BE2C (cell line): ENCODE measurements around the gene ZNF580.
A peak's percentile ranks its signal among the peaks of the same experiment; 100 is the strongest.

Experiments
- DNase-seq: peaks from one replicate; pipeline ENCODE4 v3.0.0-alpha.2; 2020
- H3K27me3 ChIP-seq: fragments of 250-450 bp; sonication (Bioruptor Pico); 2 replicates; pipeline ENCODE4 v1.5.1; 2020; ENCODE audit warnings: mild to moderate bottlenecking
- H3K36me3 ChIP-seq: fragments of 250-450 bp; sonication (Bioruptor Pico); 2 replicates; pipeline ENCODE4 v1.5.1; 2020; ENCODE audit warnings: mild to moderate bottlenecking
- H3K4me1 ChIP-seq: fragments of 250-450 bp; sonication (Bioruptor Pico); 2 replicates; pipeline ENCODE4 v1.5.1; 2020
- H3K4me3 ChIP-seq: 2 replicates; pipeline ENCODE4 v1.5.1; 2011; ENCODE audit warnings: low read depth, low read length
- H3K9me3 ChIP-seq: fragments of 250-450 bp; sonication (Bioruptor Pico); 2 replicates; pipeline ENCODE4 v1.5.1; 2020
- CTCF ChIP-seq: IDR thresholded peaks from 2 replicates; pipeline ENCODE4 v1.5.1; 2012; ENCODE audit warnings: mild to moderate bottlenecking, low read depth, low read length

ZNF580 gene

DNA sequence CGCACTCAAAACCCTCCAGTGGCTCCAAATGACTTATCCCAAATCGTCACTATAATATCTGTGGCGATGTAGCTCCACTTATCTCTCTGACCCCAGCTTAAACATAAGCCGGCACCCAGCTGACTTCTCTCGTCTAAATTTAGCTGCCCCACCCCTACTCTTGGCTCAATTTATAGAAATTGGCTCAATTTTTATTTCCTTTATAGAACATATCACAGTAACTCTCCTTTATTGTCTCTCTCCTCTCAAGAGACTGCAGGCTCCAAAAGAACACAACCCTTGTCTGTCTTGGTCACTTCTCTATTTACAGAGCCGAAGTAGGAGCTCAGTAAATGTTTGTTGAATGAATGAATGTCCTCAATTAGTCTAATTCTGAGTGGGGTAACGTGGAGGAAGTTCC is 17.2 kb upstream of the ZNF580 start:
- H3K4me3 ChIP-seq, result 0 out of 2 replicates have a peak overlapping the region, but pooled peaks have one; percentile 15
- H3K9me3 ChIP-seq, result no peaks in the 10 kb centered on the region
- DNase-seq, result no peak

GRCh38 chr19:55624109-55625003 is 16.4 kb upstream of the ZNF580 start, which contains the start of gene ZNF784:
TSS of gene ZNF784 (minus strand) at chr19:55624566. CDS start at chr19:55624561, 5 bp downstream.
- no peak for TF ChIP-seq CTCF
- DNase-seq, result peak; percentile 95

More for the DNA sequence above, 17.2 kb upstream of the ZNF580 start:
- H3K36me3 ChIP-seq, result no peaks in the 10 kb centered on the region
- no peaks in the 10 kb centered on the region for H3K4me1 ChIP-seq
- TF ChIP-seq CTCF, result no peak
- no peaks in the 10 kb centered on the region for H3K27me3 ChIP-seq

GRCh38 chr19:55625004-55625326 is 15.8 kb upstream of the ZNF580 start:
- no peaks in the 10 kb centered on the region for H3K27me3 ChIP-seq
- TF ChIP-seq CTCF, result no peak
- no peaks in the 10 kb centered on the region for H3K4me1 ChIP-seq
- no peaks in the 10 kb centered on the region for H3K9me3 ChIP-seq
- DNase-seq, result no peak
- no peaks in the 10 kb centered on the region for H3K36me3 ChIP-seq
- peak overlapping the region; percentile 60 for H3K4me3 ChIP-seq

More at GRCh38 chr19:55624109-55625003, 16.4 kb upstream of the ZNF580 start, which contains the start of gene ZNF784:
- Histone ChIP-seq H3K9me3 (no peaks in the 10 kb centered on the region), H3K27me3 (no peaks in the 10 kb centered on the region), H3K4me1 (no peaks in the 10 kb centered on the region), H3K36me3 (no peaks in the 10 kb centered on the region), H3K4me3 (peak within 1 kb of the TSS; percentile 60)

GRCh38 chr19:55626350-55626749 is 14.5 kb upstream of the ZNF580 start:
- Histone ChIP-seq H3K4me1 (no peaks in the 10 kb centered on the region), H3K27me3 (no peaks in the 10 kb centered on the region), H3K4me3 (no peak overlapping the region), H3K36me3 (no peaks in the 10 kb centered on the region), H3K9me3 (no peaks in the 10 kb centered on the region)
- DNase-seq, result no peak
- no peak for TF ChIP-seq CTCF

- H3K9me3 ChIP-seq, result no peaks in the 10 kb centered on the region
- H3K4me3 ChIP-seq, result no peak overlapping the region
- H3K4me1 ChIP-seq, result no peaks in the 10 kb centered on the region
- peak; percentile 92 for TF ChIP-seq CTCF
- H3K36me3 ChIP-seq, result no peaks in the 10 kb centered on the region
- H3K27me3 ChIP-seq, result no peaks in the 10 kb centered on the region
- peak; percentile 92 for DNase-seq
These were observed 8.4 kb upstream of the ZNF580 start for GRCh38 chr19:55632463-55632834.

DNA sequence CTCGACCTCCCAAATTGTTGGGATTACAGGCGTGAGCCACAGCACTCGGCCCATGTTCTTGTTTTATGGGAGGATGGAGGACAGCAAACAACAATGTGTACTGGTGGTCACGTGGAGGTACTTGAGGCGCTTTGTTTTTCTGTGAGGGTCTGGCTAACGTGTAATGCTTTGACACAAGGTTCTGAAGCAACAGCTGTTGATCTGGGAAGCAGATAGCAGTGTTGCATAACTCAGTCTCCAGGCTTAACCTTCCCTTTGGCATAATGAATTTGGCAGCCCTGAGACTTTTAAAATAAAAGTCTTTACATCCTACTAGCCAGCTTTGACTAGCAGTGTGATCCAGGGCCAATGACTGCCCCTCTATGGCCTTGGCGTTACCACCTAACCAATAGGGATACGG is 6.9 kb upstream of the ZNF580 start:
- no peaks in the 10 kb centered on the region for H3K4me1 ChIP-seq
- TF ChIP-seq CTCF, result no peak

More for the DNA sequence above, 6.9 kb upstream of the ZNF580 start:
- Histone ChIP-seq H3K27me3 (no peaks in the 10 kb centered on the region), H3K4me3 (no peak overlapping the region; the same call in 1 of the 2 replicates), H3K36me3 (no peaks in the 10 kb centered on the region), H3K9me3 (no peaks in the 10 kb centered on the region)
- DNase-seq, result no peak
